IPS-18c (cell line): ENCODE data around the gene GATAD1.

Experiments
- H3K4me3 ChIP-seq: 2 replicates; pipeline ENCODE4 v1.7.0; 2013; ENCODE audit warnings: low read depth, mild to moderate bottlenecking, low read length, moderate library complexity; ENCODE audit not compliant: insufficient read depth
- H3K9me3 ChIP-seq: one replicate; pipeline ENCODE4 v1.6.1; 2013; ENCODE audit warnings: mild to moderate bottlenecking, low read length, moderate library complexity; ENCODE audit not compliant: control insufficient read depth, insufficient read depth

GATAD1 gene

DNA sequence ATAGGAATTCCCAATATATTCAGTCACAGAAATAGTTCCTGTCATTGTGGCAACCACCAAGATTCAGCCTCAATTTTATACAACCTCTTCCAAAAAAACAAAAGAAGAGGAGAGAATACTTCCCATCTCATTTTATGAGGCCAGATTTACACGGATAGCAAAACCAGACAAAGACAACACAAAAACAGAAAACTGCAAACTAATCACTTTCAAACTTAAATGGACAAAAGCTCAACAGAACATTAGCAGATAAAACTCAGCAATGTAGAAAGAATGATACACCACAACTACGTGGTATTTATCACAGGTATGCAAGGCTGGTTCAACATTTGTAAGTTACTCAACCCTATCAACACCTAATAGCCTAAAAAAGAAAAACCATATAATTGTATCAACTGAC, 59.1 kb downstream of the GATAD1 start:
- no peaks in the 10 kb centered on the region for H3K9me3 ChIP-seq
- H3K4me3 ChIP-seq = no peak overlapping the region

DNA sequence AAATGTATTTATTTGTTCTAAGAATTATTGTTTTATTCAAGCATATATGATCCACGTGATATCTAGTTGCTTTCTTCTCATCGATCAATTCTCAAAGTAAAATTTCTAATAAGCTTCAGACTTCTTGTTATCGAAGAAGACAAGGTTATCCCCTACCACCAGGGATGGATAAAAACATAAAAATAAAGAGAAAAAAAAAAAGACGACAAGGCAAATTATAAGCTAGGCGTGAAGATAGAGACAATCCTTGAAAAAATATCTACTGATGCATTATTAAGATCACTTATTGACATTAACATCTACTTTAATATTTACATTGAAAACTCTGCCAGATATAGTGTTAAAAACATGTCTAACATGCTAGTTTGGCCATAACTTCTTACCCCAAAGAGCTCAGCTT, 61.7 kb downstream of the GATAD1 start:
- no peaks in the 10 kb centered on the region for H3K9me3 ChIP-seq
- H3K4me3 ChIP-seq = no peak overlapping the region
